HCT116 (cell line): ENCODE measurements around the gene KANK2. TPM values are rescaled to one million over a fixed set of nuclear protein-coding genes. Genes with fewer than 3 reads are reported as not detected.

Source experiments
- ATAC-seq: fragments of 200-7000 bp; cut with Tn5 transposase; 2 replicates; pipeline ENCODE4 v1.9.1; 2020; ENCODE audit warnings: mild to moderate bottlenecking, moderate library complexity
- BruUV-seq: library from RNA; stranded (reverse); fragments of 400-500 nt; replicated peaks from 2 replicates; lab custom pipeline; 2021; lab: Mats Ljungman, UMichigan
- CTCF ChIA-PET: fragments of 300-600 bp; sonication (Branson Sonifier 250); formaldehyde crosslinking; loops from one replicate; lab custom pipeline; 2021; ENCODE audit warnings: antibody characterized with exemption; lab: Charles Lee
- POLR2A ChIA-PET: fragments of 300-600, 350-600 bp; sonication (Branson Sonifier 250); formaldehyde crosslinking; loops from one replicate; lab custom pipeline; 2021; ENCODE audit warnings: antibody characterized with exemption; lab: Charles Lee
- RAD21 ChIA-PET, 2 experiments: fragments of 300-600 bp; sonication (Branson Sonifier 250); formaldehyde crosslinking; loops; one replicate each; lab custom pipeline; 2023; ENCODE audit warnings: low total read pairs in 2 of 2; ENCODE audit not compliant: uncharacterized antibody in 2 of 2, unreplicated experiment in 2 of 2, low non-redundant PET in 1 of 2; lab: Charles Lee
- DNase-seq: peaks from one replicate; pipeline ENCODE4 v3.0.0-alpha.2; 2010; ENCODE audit warnings: low read depth, low spot score
- H2AFZ ChIP-seq: fragments of 200-600 bp; shearing (Covaris generic), sonication (generic); 2 replicates; pipeline ENCODE4 v1.6.1; 2017; ENCODE audit warnings: low read depth, mixed run types, mixed read lengths, antibody characterized with exemption, low read length; ENCODE audit not compliant: poor library complexity, severe bottlenecking
- H3K27ac ChIP-seq: 2 replicates; pipeline ENCODE4 v1.5.1; 2012; ENCODE audit warnings: low read depth, low read length
- H3K27me3 ChIP-seq: fragments of 200-600 bp; sonication (generic); 2 replicates; pipeline ENCODE4 v1.6.1; 2016; ENCODE audit warnings: mixed run types, low read length, mixed read lengths; ENCODE audit not compliant: insufficient read depth
- H3K36me3 ChIP-seq, 2 experiments: fragments of 200-500 bp in 1 of 2; fragments of 200-600 bp in 1 of 2; sonication (Bioruptor generic) in 1 of 2; sonication (generic) in 1 of 2; 2 replicates each; pipeline versions ENCODE4 v1.5.1 to v1.6.1; 2014 to 2016; ENCODE audit warnings: low read length in 2 of 2, inconsistent platforms in 1 of 2, mixed read lengths in 1 of 2, mixed run types in 1 of 2; ENCODE audit not compliant: insufficient read depth in 2 of 2, control insufficient read depth in 1 of 2
- H3K4me1 ChIP-seq, 2 experiments: fragments of 200-600 bp in 1 of 2; sonication (generic) in 1 of 2; 2 replicates each; pipeline versions ENCODE4 v1.5.1 to v1.6.1; 2012 to 2017; ENCODE audit warnings: low read length in 2 of 2, inconsistent platforms in 1 of 2, mild to moderate bottlenecking in 1 of 2, mixed read lengths in 1 of 2, mixed run types in 1 of 2, moderate library complexity in 1 of 2; ENCODE audit not compliant: insufficient read depth in 2 of 2, control insufficient read depth in 1 of 2
- H3K4me2 ChIP-seq: fragments of 200-600 bp; sonication (generic); 2 replicates; pipeline ENCODE4 v1.6.1; 2017; ENCODE audit warnings: mixed run types, low read length, mixed read lengths
- H3K4me3 ChIP-seq, 2 experiments: fragments of 200-600 bp in 1 of 2; sonication (generic) in 1 of 2; replicated peaks in 1 of 2; 2 replicates each; pipeline ENCODE4 v1.5.1; 2011 to 2016; ENCODE audit warnings: low read length in 2 of 2, control low read depth in 1 of 2, low read depth in 1 of 2, mild to moderate bottlenecking in 1 of 2, mixed read lengths in 1 of 2, mixed run types in 1 of 2
- H3K79me2 ChIP-seq: fragments of 200-600 bp; sonication (generic); 2 replicates; pipeline ENCODE4 v1.6.1; 2017; ENCODE audit warnings: mild to moderate bottlenecking, mixed run types, low read length, moderate library complexity, mixed read lengths; ENCODE audit not compliant: insufficient read depth
- H3K9ac ChIP-seq: fragments of 200-600 bp; sonication (generic); 2 replicates; pipeline ENCODE4 v1.6.1; 2016; ENCODE audit warnings: low read length, mixed read lengths
- H3K9me2 ChIP-seq: fragments of 200-600 bp; sonication (generic), shearing (Covaris generic); 2 replicates; pipeline ENCODE4 v1.6.1; 2017; ENCODE audit warnings: mixed run types, mild to moderate bottlenecking, moderate library complexity; ENCODE audit not compliant: insufficient read depth
- H3K9me3 ChIP-seq, 2 experiments: fragments of 200-500 bp in 1 of 2; fragments of 200-600 bp in 1 of 2; sonication (Bioruptor generic) in 1 of 2; sonication (generic) in 1 of 2; 2 replicates each; pipeline ENCODE4 v1.6.1; 2014 to 2017; ENCODE audit warnings: low read length in 2 of 2, mixed read lengths in 2 of 2, inconsistent platforms in 1 of 2, low read depth in 1 of 2, mild to moderate bottlenecking in 1 of 2, mixed run types in 1 of 2, moderate library complexity in 1 of 2; ENCODE audit not compliant: control insufficient read depth in 1 of 2, insufficient read depth in 1 of 2
- H4K20me1 ChIP-seq: fragments of 200-600 bp; sonication (generic), shearing (Covaris generic); 2 replicates; pipeline ENCODE4 v1.6.1; 2017; ENCODE audit warnings: mixed run types, mild to moderate bottlenecking, moderate library complexity; ENCODE audit not compliant: insufficient read depth
- EGR1 ChIP-seq: IDR thresholded peaks from 2 replicates; pipeline ENCODE4 v1.6.1; 2012; ENCODE audit warnings: low read depth
- ELF1 ChIP-seq: IDR thresholded peaks from 2 replicates; pipeline ENCODE4 v1.6.1; 2012; ENCODE audit warnings: low read depth, borderline replicate concordance
- EZH2 ChIP-seq: fragments of 200-600 bp; sonication (generic); IDR thresholded peaks from 2 replicates; pipeline ENCODE4 v1.6.1; 2017; ENCODE audit warnings: antibody characterized with exemption, mixed run types
- EZH2phosphoT487 ChIP-seq: fragments of 200-600 bp; IDR thresholded peaks from 2 replicates; pipeline ENCODE4 v1.6.1; 2018; ENCODE audit warnings: antibody characterized with exemption, borderline replicate concordance
- FOSL1 ChIP-seq: IDR thresholded peaks from 2 replicates; pipeline ENCODE4 v1.6.1; 2012; ENCODE audit warnings: low read depth
- POLR2A ChIP-seq: IDR thresholded peaks from 2 replicates; pipeline ENCODE4 v1.7.0; 2011; ENCODE audit warnings: borderline replicate concordance; ENCODE audit not compliant: insufficient read depth, insufficient read length; ENCODE audit errors: extremely low read depth
- RAD21 ChIP-seq: IDR thresholded peaks from 2 replicates; pipeline ENCODE4 v1.6.1; 2012; ENCODE audit warnings: low read depth, mild to moderate bottlenecking
- SIN3A ChIP-seq: IDR thresholded peaks from 2 replicates; pipeline ENCODE4 v1.6.1; 2012; ENCODE audit warnings: low read depth
- SP1 ChIP-seq: IDR thresholded peaks from 2 replicates; pipeline ENCODE4 v1.6.1; 2012; ENCODE audit warnings: low read depth
- SRF ChIP-seq: IDR thresholded peaks from 2 replicates; pipeline ENCODE4 v1.6.1; 2012; ENCODE audit warnings: low read depth
- TCF7L2 ChIP-seq: IDR thresholded peaks from 2 replicates; pipeline ENCODE4 v1.7.0; 2011; ENCODE audit warnings: borderline replicate concordance, inconsistent platforms; ENCODE audit not compliant: insufficient read depth, insufficient read length; ENCODE audit errors: extremely low read depth
- YY1 ChIP-seq: IDR thresholded peaks from 2 replicates; pipeline ENCODE4 v1.6.1; 2011; ENCODE audit warnings: low read length, low read depth, moderate library complexity, mild to moderate bottlenecking; ENCODE audit not compliant: insufficient replicate concordance; ENCODE audit errors: extremely low read depth
- ZNF274 ChIP-seq: fragments of 200-500 bp; sonication (Bioruptor generic); IDR thresholded peaks from 2 replicates; pipeline ENCODE4 v1.6.1; 2014; ENCODE audit warnings: mild to moderate bottlenecking, low read depth, low read length, inconsistent platforms
- intact Hi-C: fragments of 100-400 bp; cut with micrococcal nuclease; formaldehyde crosslinking; loops from 2 replicates; pipeline ENCODE4 v1.10.0; 2022
- total RNA-seq: library from RNA; stranded (reverse); gene quantifications from one replicate; pipeline ENCODE4 v1.2.1, GENCODE V29; 2021; ENCODE audit not compliant: unreplicated experiment
- TF ChIP-seq, protein P1 (sequence below): IDR thresholded peaks from 2 replicates; pipeline ENCODE4 v1.6.1; 2012
- TF ChIP-seq, protein P2 (sequence below), 3 experiments: fragments of 200-600 bp in 1 of 3; sonication (generic) in 1 of 3; IDR thresholded peaks in 2 of 3; conservative IDR thresholded peaks in 1 of 3; 2 replicates each; pipeline ENCODE4 v1.5.1; 2012 to 2017; ENCODE audit warnings: low read depth in 2 of 3, low read length in 2 of 3, antibody characterized with exemption in 1 of 3, borderline replicate concordance in 1 of 3, control low read depth in 1 of 3, mild to moderate bottlenecking in 1 of 3, mixed read lengths in 1 of 3, mixed run types in 1 of 3, moderate library complexity in 1 of 3; ENCODE audit not compliant: insufficient read depth in 1 of 3
- TF ChIP-seq, protein P3 (sequence below): IDR thresholded peaks from 2 replicates; pipeline ENCODE4 v1.6.1; 2012; ENCODE audit warnings: low read depth
- TF ChIP-seq, protein P4 (sequence below): IDR thresholded peaks from 2 replicates; pipeline ENCODE4 v1.6.1; 2012

KANK2 gene
- total RNA-seq, 1 experiment from 2014 or later = 43.6 TPM

DNA sequence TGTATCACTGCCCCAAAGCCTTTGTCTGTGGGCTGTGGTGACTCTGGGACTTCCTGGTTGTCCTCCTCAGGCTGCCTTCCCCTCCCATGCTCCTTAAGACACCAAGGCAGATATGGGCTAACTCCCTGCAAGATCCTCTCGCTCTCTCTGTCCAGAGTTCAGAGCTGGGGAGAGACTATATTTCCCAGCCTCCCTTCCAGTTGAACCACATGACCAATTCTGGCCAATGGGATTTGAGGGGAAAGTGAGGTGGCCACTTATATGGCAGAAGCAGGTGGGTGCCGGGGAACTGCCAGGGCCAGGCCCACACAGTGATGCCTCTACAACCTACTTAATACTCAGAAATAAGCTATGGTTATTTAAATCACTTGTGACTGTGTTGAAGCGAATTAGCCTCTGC, 25.9 kb upstream of the KANK2 start (continued):
- TF ChIP-seq EZH2phosphoT487 = no peak

DNA sequence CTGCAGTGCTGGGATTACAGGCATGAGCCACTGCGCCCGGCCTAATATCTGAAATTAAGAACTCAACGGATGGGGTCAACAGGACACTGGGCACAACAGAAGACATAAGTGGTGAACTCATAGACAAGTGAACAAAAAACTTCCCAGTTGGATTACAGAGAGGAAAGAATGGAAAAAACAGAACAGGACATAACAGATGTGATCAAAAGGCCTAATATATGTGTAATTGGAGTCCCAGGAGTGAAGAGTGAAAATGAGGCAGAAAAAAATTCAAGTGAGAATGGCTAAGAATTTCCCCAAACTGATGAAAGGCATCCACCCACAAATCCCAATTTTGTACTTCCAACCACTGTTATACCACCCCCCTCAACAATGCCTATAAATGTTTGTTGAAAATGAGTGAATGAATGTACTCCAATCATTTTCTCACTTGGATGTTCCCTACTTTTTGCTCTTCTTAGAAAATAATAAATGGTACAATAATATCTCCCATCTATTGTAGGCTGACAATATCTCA, 23.8 kb upstream of the KANK2 start:
- ChIA-PET RAD21 (no interaction called here), POLR2A (no interaction called here)

More for the DNA sequence above, 23.8 kb upstream of the KANK2 start:
- Histone ChIP-seq H3K9me3 (peaks cover 6 to 11% of the 10 kb centered on the region in 2 experiments; a peak in 2 of 4 replicates), H3K4me2 (no peak overlapping the region), H3K9me2 (no peaks in the 10 kb centered on the region), H3K4me1 (no peaks in the 10 kb centered on the region), H3K27me3 (no peaks in the 10 kb centered on the region), H2AFZ (no peak overlapping the region), H3K36me3 (peaks cover 6 to 20% of the 10 kb centered on the region in 2 experiments; a peak in 3 of 4 replicates), H3K4me3 (no peak overlapping the region), H3K79me2 (no peaks in the 10 kb centered on the region), H3K9ac (no peak overlapping the region), H3K27ac (no peak overlapping the region), H4K20me1 (no peaks in the 10 kb centered on the region)
- intact Hi-C loops = no loop called here
- TF ChIP-seq RAD21 (no peak), SIN3A (no peak), FOSL1 (no peak), POLR2A (no peak), EZH2 (no peak), YY1 (no peak), ELF1 (no peak), SP1 (no peak), EGR1 (no peak), SRF (no peak), ZNF274 (no peak), TCF7L2 (no peak)
- TF ChIP-seq, protein P1, sequence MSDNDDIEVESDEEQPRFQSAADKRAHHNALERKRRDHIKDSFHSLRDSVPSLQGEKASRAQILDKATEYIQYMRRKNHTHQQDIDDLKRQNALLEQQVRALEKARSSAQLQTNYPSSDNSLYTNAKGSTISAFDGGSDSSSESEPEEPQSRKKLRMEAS = no peak
- TF ChIP-seq, protein P2, sequence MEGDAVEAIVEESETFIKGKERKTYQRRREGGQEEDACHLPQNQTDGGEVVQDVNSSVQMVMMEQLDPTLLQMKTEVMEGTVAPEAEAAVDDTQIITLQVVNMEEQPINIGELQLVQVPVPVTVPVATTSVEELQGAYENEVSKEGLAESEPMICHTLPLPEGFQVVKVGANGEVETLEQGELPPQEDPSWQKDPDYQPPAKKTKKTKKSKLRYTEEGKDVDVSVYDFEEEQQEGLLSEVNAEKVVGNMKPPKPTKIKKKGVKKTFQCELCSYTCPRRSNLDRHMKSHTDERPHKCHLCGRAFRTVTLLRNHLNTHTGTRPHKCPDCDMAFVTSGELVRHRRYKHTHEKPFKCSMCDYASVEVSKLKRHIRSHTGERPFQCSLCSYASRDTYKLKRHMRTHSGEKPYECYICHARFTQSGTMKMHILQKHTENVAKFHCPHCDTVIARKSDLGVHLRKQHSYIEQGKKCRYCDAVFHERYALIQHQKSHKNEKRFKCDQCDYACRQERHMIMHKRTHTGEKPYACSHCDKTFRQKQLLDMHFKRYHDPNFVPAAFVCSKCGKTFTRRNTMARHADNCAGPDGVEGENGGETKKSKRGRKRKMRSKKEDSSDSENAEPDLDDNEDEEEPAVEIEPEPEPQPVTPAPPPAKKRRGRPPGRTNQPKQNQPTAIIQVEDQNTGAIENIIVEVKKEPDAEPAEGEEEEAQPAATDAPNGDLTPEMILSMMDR (IDR thresholded peaks at IDR 0.05 in 2 of 3, conservative IDR thresholded peaks at IDR 0.05 in 1 of 3; ENCODE audit: borderline replicate concordance in 1 of 3, insufficient read depth in 1 of 3, low read depth in 2 of 3, low read length in 2 of 3) = no peak
- TF ChIP-seq, protein P3, sequence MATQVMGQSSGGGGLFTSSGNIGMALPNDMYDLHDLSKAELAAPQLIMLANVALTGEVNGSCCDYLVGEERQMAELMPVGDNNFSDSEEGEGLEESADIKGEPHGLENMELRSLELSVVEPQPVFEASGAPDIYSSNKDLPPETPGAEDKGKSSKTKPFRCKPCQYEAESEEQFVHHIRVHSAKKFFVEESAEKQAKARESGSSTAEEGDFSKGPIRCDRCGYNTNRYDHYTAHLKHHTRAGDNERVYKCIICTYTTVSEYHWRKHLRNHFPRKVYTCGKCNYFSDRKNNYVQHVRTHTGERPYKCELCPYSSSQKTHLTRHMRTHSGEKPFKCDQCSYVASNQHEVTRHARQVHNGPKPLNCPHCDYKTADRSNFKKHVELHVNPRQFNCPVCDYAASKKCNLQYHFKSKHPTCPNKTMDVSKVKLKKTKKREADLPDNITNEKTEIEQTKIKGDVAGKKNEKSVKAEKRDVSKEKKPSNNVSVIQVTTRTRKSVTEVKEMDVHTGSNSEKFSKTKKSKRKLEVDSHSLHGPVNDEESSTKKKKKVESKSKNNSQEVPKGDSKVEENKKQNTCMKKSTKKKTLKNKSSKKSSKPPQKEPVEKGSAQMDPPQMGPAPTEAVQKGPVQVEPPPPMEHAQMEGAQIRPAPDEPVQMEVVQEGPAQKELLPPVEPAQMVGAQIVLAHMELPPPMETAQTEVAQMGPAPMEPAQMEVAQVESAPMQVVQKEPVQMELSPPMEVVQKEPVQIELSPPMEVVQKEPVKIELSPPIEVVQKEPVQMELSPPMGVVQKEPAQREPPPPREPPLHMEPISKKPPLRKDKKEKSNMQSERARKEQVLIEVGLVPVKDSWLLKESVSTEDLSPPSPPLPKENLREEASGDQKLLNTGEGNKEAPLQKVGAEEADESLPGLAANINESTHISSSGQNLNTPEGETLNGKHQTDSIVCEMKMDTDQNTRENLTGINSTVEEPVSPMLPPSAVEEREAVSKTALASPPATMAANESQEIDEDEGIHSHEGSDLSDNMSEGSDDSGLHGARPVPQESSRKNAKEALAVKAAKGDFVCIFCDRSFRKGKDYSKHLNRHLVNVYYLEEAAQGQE = no peak
- TF ChIP-seq, protein P4, sequence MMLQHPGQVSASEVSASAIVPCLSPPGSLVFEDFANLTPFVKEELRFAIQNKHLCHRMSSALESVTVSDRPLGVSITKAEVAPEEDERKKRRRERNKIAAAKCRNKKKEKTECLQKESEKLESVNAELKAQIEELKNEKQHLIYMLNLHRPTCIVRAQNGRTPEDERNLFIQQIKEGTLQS = no peak
- BruUV-seq = no TSS peak
- DNase-seq = no peak
- CTCF ChIA-PET = no interaction called here
- no peak for ATAC-seq
